Measurements from ENCODE around the gene MARK1. TPM values are rescaled to one million over a fixed set of nuclear protein-coding genes. Genes with fewer than 3 reads are reported as not detected.

The MARK1 gene
- total and polyA plus RNA-seq, 9 donors, result 1.2 to 8.1 (median 2.8) TPM

DNA sequence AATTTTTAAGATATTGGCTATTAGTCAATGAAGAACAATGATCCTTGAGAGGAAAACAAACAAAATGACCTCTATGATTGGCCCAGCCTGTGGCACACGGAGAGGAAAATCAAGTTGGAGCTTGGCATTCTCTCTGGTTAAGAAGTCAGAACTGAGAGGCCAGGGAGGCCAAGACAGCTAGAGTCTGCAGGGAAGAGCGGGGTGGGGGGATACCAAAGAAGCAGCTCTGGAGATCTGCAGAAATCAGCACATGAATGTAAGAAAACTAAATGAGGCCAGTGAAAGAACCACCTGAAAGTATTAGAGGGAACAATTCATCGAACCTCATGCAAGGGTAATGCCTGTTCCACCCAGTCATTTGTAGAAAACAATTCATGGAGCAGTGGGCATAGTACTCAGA, 138.4 kb downstream of the MARK1 start:
- DNase-seq, result no peak
- 78 to 89% (median 82%) methylated on average over 3 of the region's 3 CpGs for WGBS, 3 donors
- Histone ChIP-seq H3K4me1 (ENCODE audit: insufficient read depth) (no peaks in the 10 kb centered on the region), H3K4me3 (no peak overlapping the region), H3K27ac (no peak overlapping the region), H3K27me3 (no peaks in the 10 kb centered on the region), H3K36me3 (no peaks in the 10 kb centered on the region), H3K9me3 (no peaks in the 10 kb centered on the region)
- intact Hi-C loops (cut with DNase I), result no loop called here
- TF ChIP-seq POLR2A (IDR thresholded peaks at IDR 0.05) (no peak), EP300 (IDR thresholded peaks at IDR 0.05) (no peak)
- TF ChIP-seq, protein P1, sequence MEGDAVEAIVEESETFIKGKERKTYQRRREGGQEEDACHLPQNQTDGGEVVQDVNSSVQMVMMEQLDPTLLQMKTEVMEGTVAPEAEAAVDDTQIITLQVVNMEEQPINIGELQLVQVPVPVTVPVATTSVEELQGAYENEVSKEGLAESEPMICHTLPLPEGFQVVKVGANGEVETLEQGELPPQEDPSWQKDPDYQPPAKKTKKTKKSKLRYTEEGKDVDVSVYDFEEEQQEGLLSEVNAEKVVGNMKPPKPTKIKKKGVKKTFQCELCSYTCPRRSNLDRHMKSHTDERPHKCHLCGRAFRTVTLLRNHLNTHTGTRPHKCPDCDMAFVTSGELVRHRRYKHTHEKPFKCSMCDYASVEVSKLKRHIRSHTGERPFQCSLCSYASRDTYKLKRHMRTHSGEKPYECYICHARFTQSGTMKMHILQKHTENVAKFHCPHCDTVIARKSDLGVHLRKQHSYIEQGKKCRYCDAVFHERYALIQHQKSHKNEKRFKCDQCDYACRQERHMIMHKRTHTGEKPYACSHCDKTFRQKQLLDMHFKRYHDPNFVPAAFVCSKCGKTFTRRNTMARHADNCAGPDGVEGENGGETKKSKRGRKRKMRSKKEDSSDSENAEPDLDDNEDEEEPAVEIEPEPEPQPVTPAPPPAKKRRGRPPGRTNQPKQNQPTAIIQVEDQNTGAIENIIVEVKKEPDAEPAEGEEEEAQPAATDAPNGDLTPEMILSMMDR (IDR thresholded peaks at IDR 0.05), result no peak

DNA sequence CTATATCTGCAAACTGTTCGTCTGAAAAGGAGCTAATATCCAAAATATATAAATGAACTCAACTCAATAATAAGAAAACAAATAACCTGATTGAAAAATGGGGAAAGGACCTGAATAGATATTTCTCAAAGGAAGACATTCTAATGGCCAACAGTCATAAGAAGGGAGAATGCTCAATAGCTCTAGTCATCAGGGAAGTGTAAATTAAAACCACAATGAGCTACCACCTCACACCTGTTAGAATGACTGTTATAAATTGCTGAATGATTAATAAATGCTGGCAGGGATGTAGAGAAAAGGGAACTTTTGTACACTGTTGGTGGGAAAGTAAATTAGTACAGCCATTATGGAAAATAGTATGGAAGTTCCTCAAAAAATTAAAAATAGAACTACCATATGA, 141.1 kb downstream of the MARK1 start:
- Histone ChIP-seq H3K27ac (no peak overlapping the region), H3K9me3 (no peaks in the 10 kb centered on the region), H3K4me3 (no peak overlapping the region), H3K4me1 (ENCODE audit: insufficient read depth) (no peaks in the 10 kb centered on the region), H3K36me3 (no peaks in the 10 kb centered on the region), H3K27me3 (no peaks in the 10 kb centered on the region)
- WGBS, 3 donors, result 72 to 81% (median 80%) methylated on average over 1 of the region's 1 CpG
- TF ChIP-seq, protein P1 (IDR thresholded peaks at IDR 0.05), result no peak
- TF ChIP-seq POLR2A (IDR thresholded peaks at IDR 0.05) (no peak), EP300 (IDR thresholded peaks at IDR 0.05) (no peak)
- intact Hi-C loops (cut with DNase I), result no loop called here
- DNase-seq, result no peak

DNA sequence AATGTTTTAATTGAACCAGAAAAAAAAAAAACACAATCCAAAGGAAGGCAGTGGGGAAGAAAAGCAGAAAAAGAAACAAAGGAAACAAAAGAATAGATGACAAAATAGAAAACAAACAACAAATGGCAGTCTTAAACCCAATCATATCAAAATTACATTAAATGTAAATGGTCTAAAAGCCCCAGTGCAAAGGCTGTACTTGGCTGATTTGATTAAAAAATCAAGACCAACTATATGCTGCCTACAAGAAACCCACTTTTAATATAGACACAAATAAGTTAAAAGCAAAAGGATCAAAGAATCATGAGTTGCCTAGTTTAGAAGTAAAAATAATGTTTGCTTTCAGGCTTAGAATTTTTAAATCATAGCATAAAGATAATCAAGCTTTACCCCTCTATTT, 142.4 kb downstream of the MARK1 start:
- Histone ChIP-seq H3K36me3 (no peaks in the 10 kb centered on the region), H3K4me1 (ENCODE audit: insufficient read depth) (no peaks in the 10 kb centered on the region), H3K27ac (no peak overlapping the region), H3K9me3 (no peaks in the 10 kb centered on the region), H3K27me3 (no peaks in the 10 kb centered on the region), H3K4me3 (no peak overlapping the region)
- DNase-seq, result no peak
- intact Hi-C loops (cut with DNase I), result no loop called here
- TF ChIP-seq POLR2A (IDR thresholded peaks at IDR 0.05) (no peak), EP300 (IDR thresholded peaks at IDR 0.05) (no peak)
- TF ChIP-seq, protein P1 (IDR thresholded peaks at IDR 0.05), result no peak

DNA sequence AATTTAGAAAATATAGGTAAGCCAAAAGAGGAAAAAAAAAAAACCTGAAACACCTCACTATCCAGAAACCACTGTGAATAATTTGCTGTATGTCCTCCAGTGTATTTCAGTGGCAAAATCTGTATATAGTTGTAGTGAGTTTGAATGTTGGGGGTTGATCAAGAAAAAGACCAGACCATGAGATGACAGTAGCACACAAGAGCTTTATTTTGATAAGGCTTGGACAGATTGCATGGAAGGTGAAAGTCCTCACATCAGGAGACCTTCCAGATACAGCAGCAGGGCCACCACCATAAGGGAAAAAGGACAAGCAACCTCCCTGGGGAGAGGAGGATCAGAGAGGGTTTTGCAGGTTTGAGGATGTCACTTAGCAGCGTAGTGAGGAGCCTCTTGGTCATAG, 146.0 kb downstream of the MARK1 start:
- no peak for DNase-seq
- TF ChIP-seq POLR2A (IDR thresholded peaks at IDR 0.05) (no peak), EP300 (IDR thresholded peaks at IDR 0.05) (no peak)
- TF ChIP-seq, protein P1 (IDR thresholded peaks at IDR 0.05), result no peak
- Histone ChIP-seq H3K4me1 (ENCODE audit: insufficient read depth) (no peaks in the 10 kb centered on the region), H3K27ac (no peak overlapping the region), H3K4me3 (no peak overlapping the region), H3K36me3 (no peaks in the 10 kb centered on the region), H3K27me3 (no peaks in the 10 kb centered on the region), H3K9me3 (no peaks in the 10 kb centered on the region)
- WGBS, 3 donors, result 91 to 95% (median 94%) methylated on average over 1 of the region's 1 CpG
- intact Hi-C loops (cut with DNase I), result no loop called here

DNA sequence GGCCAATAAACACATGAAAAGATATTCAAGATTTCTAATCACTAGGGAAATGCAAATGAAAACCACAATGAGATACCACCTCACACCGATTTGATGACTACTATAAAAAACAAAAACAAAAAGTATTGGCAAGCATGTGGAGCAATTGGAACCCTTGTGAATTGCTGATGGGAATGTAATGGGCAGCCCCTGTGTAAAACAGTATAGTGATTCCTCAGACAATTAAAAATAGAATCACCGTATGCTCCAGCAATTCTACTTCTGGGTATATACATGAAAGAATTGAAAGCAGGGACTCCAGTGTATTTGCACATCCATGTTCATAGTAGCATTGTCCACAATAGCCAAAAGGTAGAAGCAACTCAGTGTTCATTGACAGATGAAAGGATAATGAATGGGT, 149.3 kb downstream of the MARK1 start:
- Histone ChIP-seq H3K36me3 (no peaks in the 10 kb centered on the region), H3K4me1 (ENCODE audit: insufficient read depth) (no peaks in the 10 kb centered on the region), H3K27ac (no peak overlapping the region), H3K9me3 (no peaks in the 10 kb centered on the region), H3K4me3 (no peak overlapping the region), H3K27me3 (no peaks in the 10 kb centered on the region)
- TF ChIP-seq, protein P1 (IDR thresholded peaks at IDR 0.05), result no peak
- TF ChIP-seq POLR2A (IDR thresholded peaks at IDR 0.05), result no peak
- no peak for TF ChIP-seq EP300 (IDR thresholded peaks at IDR 0.05)
- intact Hi-C loops (cut with DNase I), result no loop called here
- 52 to 75% (median 64%) methylated on average over 2 of the region's 2 CpGs for WGBS, 3 donors
- no peak for DNase-seq

Measured in ovary (tissue), 9 donors.